HG03135 (cell line): Measurements from ENCODE around the gene ABLIM2.

Experiments
- ATAC-seq: cut with Tn5 transposase; IDR thresholded peaks from one replicate; pipeline ENCODE4 v1.9.1; 2021; ENCODE audit warnings: mild to moderate bottlenecking, moderate library complexity; ENCODE audit not compliant: unreplicated experiment

Gene ABLIM2

DNA sequence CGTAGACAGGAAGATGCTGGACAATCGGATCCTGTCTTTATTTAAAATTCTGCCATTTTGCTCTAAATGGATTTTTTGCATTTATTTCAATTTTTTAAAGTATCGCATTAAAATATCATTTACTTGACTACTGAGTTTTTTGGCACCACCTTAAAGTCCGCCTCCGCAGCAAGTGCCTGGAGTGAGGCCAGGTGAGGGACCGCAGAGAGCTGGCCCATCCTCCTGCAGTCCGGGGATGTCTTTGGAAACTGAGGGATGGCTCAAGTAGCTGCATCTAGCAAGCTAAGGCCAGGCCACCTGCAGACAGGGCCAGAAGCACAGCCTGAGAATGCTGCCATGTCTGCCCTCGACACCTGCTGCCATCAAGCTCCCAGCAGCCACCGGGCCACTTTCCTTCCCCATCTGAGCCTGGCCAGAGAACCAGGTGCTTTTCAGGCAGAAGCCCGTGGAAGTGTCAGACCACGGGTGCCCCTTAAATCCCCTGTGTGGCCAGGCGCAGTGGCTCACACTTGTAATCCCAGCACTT is 69.6 kb downstream of the ABLIM2 start:
- no peak for ATAC-seq

DNA sequence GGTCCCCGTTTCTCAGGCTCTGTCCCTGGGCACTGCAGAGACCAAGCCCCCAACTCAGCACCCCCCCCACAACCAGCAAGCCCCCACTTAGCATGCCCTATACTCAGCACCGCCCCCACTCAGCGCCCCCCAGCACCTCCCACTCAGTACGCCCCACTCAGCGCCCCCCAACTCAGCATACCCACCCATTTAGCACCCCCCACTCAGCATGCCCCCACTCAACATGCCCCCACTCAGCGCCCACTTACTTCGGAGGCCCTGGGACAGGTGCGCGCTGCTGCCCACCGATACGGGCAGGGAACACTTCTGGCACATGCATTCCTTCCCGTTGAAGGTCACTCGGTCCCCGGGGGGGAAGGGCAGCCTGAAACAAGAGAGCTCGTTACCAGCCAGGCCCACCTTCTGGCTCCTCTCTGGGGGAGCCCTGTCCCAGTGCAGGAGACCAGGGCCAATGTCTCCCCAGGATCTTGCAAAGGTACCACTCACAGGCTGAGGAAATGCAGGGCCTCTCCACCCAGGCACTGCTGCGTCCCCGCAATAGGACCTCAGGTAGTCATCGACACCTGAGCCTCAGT is 70.6 kb downstream of the ABLIM2 start:
- no peak for ATAC-seq

DNA sequence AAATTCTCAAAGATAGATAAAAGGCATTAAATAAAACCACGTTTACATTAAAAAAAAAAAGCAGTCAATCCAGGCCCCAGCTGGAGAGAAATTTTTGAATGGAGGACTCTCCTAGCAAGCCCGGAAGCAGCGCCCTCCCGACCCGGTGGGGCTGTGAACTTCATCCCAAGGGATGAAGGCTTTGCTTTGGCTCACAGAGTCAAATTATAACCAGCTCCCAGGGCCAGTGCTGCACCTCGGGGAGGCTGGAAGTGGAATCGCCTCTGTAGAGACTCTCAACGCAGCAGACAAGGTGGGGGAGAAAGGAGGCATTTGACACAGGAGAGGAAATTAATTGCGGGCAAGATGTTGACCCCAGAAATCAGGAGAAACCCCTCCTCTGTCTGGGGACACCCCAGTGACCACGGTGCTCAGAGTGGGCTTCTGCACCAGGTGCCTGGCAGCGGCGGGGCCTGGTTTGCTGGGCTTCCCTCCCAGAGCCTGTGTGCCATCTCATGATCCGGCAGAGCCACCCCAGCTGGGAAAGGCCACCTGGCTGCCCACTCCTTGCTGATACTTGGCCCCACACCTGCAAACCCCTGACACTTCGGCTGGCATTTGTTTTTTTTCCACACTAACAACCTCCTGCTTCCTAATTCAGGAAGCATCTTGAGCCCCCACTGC is 71.7 kb downstream of the ABLIM2 start:
- ATAC-seq: no peak

DNA sequence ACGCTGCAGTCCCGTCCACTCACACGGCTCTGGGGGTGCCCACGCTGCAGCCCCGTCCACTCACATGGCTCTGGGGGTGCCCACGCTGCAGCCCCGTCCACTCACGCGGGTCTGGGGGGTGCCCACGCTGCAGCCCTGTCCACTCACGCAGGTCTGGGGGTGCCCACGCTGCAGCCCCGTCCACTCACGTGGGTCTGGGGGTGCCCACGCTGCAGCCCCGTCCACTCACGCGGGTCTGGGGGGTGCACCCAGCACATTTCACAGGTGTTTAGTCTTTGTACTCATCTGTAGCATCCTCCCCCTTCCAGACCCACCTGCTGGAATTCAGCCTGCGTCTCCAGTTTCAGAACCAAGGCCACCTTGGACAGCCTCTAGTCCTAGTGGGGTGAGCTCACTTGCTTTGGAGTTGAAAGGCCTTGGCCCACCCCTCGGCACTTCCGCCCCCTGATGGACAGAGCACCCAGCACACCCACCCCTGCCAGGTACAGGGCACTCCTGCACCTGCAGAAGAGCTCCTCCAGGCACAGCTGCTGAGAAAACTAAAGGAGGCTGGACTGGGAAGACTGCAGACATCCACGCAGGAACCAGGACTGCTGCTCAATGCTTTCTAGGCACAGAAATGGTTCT is 73.0 kb downstream of the ABLIM2 start:
- no peak for ATAC-seq

DNA sequence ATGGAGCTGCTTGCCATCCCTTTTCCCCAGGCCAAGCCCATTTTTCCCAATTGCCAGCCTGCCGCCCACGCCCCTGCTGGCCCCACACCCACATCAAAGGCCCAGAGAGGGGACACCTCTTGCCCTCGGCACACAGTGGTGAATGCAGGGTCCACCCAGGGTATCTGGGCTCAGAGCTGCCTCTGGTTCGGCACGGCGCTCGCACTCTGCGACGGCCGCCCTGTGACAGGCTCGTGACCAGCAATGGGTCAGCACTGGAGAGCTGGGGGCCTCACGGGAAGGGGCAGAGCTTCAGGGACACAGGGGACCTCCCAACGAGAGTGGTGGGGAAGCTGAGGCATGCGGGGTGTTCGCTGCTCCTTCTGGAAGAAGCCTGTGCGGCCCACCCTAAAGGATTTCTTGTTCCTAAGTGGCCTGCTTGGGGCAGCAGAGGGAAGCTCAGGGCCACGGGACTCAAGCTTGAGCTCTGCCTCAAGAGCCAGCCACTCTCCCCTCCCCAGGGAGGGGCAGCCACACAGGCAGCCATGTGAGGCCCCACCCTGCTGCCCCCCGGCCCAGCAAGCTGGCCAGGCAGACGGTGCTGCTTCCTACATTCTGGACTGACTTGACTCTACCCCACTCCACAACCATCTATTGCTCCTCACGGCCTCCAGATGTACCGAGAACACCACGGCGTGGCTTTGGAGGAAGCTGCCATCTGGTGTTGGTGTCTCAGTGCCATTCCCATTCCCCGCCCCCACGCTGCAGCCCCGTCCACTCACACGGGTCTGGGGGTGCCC is 73.7 kb downstream of the ABLIM2 start:
- no peak for ATAC-seq

DNA sequence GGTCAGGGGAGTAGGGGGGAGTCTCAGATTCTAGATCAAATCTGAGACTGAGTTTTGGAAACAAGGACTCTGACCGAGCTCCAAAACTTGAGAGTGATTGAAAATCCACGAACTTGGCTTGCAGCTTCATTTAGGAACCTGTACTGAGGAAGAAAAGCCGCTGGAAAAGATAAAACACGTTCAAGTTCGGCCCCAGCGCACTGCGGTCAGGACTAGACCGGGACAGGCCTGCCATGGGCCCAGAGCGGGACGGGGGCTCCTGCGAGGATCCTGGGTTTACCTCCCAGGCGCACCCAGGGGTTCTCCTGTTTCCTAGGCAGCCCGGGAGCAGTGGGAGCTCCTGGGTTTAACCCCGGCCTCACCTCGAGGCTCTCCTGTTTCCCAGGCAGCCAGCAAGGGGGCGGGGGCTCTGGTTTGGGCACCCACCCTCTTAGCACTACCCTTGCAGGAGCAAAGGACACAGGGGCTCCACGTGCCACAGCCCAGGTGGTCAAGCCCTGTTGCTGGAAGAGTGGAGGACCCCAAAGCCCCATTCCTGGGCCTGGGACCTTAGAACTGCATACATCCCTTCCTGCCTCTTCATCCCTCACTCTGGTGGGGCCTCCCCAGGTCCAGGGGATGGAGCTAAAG is 74.5 kb downstream of the ABLIM2 start:
- ATAC-seq: no peak

DNA sequence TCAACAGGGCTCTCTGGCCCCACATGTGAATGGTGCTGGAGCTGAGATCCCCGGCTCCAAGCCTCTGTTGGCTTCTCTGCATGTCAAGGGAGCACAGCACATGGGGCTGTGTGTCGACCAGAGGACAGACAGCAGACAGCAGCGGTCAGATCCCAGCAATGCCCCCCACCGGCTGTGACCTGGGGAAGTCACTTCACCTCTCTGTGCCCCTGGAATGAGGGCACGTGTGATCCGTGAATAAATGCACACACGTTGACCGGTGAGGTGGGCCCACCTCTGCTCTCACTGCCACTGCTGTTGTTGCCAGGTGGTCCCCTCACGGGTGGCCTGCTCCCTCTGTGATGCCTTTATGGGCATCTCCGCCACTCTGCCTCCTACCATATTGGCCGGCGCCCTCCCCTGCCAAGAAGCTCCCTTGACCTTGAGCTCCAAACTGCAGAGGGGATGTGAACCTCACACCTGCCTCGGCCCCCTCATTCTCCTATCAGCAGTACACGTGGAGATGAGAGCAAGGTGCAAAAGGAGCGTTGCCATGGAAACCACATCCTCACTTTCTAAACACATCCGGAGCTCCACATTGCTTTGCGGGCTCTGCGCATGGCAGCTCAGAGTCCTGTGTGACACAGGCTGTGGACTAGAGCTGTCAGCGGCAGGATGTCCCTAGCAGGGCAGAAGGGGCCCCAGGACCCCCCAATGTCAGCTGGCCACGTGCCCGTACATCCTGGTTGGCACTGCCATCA is 75.4 kb downstream of the ABLIM2 start:
- no peak for ATAC-seq

DNA sequence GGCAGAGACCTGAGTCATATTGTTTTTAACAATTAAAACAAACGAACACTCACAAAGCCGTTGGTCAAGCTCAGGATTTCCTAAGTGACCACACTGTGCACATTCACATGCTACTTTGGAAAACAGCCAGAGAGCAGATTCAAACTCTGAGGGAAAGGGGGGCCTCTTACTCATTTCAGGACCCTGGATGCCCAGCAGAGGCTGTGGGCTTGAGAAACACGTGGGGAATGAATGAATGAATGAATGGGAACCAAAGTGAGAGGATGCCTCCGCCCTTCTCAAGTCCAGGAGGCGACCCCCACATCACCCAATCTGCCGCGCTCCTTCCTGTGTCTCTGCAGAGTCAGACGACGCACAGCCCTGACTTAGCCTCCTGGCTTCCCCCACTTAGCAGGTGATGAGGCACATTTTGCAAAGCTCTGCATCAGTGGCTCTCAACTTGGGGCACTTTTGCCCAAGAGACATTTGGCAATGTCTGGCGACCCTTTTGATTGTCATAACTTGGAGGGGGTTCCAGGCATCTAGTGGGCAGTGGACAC is 76.0 kb downstream of the ABLIM2 start:
- no peak for ATAC-seq

DNA sequence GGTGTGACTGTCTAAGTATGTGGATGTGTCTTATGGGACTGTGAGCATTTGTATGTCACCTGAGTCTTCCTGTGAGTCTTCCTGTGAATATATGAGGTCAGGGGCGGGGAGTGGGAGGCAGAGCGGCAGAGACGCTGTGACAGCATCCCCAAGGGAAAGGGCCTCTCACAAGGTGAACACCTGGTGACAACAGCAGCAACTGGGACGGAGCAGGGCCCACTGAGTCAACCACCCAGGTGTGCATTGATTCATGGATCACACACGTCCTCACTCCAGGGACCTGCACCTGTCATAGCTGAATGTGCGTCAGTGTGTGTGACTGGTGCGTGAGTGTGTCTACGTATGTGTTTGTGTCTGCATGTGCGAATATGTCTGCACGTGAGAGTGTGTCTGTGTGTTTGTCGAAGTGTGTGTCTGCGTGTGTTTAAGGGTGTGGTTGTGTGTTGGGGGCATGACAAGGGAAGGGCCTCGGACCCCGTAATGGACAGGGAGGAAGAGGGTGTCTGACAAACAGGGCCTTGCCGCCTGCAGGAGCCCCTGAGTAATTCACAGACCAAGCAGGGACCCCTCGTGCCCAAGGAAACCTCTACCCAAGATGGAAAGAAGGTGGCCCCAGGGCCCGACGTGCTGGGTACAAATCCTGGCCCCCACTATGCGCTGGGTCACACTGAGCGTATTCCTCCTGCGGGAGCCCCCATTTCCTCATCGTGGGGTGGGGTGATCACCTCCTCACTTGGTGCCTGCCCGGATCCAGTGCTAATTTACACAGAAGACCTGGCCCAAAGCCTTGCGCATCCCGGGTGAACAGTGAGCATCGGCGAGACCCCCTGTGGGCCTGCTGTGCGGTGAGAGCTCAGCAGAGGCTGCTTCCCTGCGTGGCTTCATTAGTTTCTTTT is 76.7 kb downstream of the ABLIM2 start:
- no peak for ATAC-seq

DNA sequence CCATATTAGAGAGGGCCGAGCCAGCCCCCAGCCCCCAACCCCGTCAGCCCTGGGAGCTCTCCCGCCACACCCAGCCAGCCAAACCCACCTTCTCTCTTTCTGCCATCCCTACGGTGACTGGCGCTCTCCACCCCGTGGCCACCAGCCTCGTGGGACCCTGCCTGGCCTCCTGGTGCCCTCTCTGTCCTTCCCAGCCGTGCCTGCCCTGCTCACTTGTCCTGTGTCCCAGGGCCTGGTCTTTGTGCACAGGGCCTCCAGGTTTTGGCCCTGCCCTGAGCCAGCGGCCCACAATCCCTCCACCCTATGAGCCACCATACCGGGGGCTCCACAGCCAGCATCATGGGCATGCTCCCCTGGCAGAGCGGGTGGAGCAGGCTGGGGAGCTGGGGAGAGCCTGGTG is 77.4 kb downstream of the ABLIM2 start:
- ATAC-seq: no peak

DNA sequence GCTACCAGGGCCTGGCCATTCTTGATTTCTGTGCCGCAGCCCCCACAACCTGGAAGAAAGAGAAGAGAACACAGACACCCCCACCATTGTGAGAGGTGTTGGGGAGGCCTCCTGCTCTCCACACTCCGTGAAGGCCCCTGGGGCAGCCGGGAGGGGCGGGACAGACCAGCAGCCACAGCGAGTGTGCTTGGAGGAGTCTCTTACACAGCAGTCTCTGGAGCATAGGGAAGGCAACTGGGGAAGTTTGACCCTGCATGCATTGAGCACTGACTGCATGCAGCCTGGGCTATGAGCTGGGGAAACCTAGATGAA is 77.9 kb downstream of the ABLIM2 start:
- ATAC-seq: no peak

DNA sequence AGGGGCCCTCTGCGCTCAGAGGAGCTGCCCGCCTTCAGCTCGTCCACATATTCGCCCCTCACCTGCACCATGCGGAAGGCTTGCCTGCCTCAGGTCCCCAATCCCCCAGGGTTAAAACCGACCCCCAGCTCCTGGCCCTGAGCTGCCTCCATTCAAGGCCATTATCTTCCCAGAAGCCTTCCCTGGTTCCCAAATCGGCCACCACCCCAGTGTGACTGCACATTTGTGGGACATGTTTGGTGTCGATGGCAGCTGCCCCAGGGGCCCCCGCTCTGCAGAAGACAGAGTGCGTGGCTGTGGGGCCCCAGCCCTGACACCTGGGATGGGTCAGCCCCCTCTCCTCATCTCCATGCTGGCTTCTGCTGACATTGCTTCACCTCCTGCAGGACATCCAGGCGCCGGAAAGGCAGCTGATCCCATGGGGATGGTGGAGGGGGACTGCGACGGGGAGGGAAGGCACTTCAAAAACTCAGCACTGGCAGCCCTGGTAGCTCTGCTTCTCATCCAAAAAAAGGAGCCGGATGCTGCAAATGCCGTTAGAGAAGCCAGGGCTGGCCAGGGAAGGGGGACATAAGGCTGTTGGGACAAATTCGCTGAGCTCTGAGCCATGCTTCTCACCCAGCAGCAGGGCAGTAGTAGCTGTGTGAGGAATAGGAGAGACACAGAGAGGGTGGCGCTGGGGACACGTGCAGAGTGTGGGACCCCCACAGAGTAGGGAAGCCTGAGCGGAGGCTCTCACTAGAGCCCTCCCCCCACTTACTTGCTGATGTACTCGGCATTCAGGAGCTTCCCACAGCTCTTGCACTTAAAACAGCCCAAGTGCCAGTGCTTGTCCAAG is 78.5 kb downstream of the ABLIM2 start:
- no peak for ATAC-seq

DNA sequence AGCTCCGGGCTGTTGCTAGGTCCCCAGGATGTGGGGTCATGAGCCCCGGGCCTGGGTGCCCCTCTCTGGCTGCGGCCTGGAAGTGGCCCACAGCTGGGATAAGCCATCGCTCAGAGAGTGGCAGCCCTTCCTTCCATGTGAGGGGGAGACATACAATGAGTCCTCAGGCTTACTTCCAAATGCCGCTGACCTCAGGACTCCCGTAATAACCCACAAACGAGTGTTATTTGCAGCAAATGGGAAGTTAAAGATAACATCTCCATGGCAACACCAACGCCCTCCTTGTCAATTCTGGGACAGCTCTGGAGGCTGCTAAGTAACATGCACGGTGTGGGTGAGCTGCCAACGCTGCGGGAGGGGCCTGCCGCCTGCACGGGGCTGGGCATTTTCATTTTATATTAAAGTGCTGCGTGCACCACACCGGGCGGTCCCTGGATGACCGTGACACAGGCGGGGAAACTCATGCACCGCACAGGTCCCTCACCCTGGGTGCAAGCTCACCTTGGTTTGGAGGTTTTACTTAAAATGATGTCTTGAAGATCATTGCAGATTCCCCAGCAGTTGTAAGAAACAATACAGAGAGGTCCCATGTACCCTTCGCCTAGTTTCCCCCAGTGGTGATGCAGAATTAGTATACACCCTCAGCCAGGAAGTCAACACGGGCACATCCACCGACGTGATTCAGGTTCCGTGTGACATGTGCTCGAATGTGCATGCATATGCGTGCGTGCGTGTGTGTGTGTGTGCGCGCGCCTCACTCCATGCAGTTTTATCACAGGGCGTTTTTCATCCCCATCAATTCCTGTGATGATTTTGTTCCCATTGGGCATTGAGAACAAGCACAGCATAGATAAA is 79.4 kb downstream of the ABLIM2 start:
- ATAC-seq: no peak

DNA sequence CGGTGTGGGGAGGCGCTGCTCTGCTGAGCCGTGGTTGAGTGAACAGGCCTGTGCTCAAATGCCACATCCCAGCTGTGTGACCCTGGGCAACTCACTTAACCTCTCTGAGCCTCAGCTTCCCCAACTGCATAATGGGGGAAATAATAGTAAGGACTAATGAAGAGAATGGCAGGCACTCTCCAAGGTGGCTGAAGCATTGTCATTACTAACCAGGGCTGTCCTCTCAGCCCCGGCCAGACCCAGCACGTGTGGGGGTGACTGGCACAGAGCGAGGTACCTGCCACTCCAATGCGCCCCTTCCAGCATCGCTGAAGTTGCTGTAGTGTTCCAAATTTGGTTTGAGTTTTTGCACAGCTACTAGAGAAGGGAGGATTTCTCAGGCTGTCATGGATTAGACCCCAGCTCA is 80.0 kb downstream of the ABLIM2 start:
- ATAC-seq: no peak

DNA sequence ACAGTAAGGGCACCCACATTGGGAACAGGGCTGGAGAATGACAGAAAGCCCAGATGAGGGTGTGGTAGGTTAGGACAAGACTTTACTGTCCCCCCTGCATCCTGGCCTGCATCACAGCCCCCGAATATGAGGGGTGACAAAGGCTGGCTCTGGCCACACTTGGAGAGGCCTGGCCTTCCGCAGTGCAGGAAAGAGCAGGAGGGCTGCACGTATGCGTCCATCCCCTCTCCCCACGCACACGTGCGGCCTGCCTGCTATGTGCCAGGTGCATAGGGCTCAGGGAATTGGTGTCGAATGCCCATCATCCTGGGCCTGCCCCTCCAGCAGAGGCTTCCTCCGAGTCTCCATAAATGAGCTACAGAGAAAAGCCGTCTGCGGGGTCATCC is 80.5 kb downstream of the ABLIM2 start:
- ATAC-seq: no peak

DNA sequence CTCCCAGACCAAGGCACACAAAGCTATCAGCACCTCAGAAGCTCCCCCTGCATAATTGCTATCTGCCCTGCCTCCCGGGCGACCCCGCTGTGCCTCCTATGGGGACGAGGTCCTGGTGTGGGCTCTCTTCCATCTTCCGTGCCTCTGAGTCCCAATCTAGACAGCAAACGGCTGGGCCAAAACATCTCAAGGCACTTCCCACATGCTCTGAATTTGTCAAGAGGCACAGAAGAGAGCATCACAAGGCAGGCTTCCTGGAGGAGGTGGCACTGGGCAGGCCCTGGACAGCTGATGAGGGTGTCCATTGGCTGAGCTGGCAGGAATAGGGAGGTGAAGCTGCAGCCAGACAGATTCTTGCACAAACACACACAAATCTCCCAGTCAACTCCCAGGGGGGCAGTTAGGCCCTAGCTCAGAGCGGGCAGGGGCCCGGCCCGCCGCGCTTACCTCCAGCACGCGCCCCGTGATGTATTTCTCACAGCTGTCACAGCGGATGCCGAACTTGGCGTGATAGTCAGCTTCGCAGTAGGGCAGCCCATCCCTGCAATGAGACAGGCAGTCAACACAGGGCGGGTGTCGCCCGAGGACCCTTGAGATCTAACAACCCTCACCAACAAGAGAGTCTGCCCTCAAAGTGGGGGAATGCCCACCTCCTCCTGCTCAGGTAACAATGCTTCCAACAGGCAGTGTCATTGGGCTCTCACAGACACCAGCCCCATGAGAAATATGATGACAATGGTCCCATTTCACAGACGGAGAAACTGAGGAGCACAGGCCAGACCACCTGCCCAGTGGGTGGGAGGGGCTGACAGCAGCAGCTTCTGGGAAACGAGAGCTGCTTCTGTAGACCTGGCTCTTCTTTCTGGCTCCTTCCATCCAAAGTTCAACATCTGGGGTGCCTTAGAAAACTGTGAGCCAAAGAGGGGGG is 81.2 kb downstream of the ABLIM2 start:
- ATAC-seq: no peak
